ENCODE results near the gene DCPS.

DCPS gene

DNA sequence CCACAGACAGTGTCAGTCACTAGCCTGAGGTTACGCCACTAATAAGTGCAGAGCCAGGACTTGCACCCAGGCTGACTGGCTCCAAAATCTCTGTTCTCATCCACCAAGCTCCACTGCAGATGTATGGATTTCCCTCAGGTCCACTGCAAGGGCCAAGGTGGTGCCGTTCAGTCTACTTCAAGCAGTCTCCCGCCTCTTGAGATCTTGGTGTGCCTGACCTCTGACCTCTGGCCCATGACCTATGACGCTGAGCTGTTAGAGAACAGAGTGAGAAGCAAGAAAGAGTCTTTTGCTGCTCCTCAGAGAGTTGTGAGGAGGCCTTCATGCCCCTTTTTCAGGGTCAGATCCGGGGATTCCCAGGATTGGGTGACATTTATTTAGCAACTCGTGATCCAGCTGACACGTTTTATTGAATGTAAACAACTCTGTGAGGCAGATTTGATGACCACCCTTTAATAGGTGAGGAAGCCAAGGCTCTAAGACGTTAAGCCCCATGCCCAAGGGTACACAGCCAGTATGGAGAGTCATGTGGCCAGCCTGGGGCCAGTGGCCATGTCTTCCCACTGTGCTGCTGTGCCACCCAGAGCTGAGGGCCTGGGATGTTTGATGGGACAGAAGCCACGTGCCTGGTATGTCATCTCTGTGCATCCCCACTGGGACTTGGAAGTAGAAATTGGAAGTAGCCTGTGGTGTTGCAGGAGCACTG is 25.2 kb downstream of the DCPS start:
- no peak for DNase-seq

DNA sequence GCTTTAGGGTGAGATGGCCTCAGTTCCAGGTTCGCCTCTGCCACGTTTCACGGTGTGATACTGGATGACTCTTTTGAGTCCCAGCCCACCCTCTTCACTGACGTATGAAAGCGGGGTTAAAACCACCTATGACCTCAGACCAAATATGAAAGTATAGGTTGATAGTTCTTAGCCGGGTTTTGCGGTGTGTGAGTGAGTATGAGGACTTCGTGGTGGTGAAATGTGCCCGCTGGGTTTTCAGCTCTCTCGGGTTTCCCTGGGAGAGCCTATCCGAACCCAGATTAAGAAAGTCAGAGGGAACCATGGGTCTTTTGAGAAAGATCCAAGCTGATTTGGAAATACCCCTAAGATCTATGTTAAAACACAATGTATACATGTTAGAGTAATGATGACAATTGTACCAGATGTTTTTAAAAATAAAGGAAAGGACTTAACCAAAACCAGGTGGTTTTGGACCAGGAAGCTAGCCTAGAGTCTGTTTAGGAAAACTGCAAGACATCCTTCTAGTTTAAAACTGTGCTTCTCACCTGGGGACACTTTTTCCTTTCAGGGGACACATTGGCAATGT is 25.9 kb downstream of the DCPS start:
- no peak for DNase-seq

DNA sequence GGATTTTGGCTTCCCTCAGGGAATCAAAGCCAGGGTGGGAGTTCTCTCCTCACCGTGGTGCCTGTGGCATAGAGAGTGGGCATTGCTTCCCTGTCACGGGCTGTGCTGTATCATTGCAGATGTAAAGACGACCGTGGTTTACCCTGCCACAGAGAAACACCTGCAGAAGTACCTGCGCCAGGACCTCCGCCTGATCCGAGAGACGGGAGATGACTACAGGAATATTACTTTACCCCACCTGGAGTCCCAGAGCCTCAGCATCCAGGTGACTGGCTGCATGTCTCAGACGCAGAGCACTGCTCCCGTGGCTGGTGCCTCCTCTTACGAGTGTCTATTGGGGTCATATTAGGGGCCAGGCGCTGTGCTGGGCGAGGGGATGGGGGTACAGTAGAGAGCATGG is 27.4 kb downstream of the DCPS start:
- DNase-seq = no peak

DNA sequence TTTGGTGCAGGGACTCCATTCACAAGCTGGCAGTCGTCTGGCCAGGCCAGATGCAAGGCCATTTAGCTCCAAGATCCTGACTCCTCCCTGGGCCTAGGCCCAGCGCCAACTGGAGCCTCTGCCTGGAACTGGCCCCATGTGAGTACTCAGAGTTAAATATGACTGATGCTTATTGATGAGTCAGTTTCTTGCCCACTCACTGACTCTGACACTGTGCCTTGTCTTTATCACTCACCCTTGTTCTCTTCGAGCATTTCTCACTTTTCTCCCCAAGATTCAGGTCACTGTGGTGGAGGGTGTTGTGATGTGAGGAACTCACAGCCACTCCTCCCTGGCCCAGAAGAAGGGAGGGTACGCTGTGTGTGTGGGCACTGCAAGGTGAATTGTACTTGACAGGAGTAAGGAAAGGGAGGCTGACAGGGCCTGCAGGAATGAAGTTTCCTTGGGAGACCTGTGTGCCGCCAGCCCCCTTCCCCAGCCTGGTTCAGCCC is 28.4 kb downstream of the DCPS start:
- no peak for DNase-seq

DNA sequence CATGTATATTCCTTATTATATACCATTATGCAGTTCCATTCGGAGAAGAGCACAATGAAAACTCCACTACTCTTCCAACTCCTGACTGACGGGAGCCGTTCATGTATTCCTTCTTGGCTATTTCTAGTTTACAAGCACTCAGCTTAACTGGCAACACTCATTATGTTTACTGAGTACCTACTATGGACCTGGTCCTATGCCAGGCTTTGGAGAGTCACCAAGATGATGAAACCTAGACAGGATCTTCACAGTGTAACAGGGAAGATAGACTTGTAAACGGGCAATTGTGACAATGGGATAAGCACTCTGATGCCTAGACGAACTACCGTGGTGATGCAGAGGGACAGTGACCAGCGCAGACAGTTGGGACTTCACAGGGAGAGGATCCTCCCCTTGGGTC is 29.3 kb downstream of the DCPS start:
- no peak for DNase-seq

DNA sequence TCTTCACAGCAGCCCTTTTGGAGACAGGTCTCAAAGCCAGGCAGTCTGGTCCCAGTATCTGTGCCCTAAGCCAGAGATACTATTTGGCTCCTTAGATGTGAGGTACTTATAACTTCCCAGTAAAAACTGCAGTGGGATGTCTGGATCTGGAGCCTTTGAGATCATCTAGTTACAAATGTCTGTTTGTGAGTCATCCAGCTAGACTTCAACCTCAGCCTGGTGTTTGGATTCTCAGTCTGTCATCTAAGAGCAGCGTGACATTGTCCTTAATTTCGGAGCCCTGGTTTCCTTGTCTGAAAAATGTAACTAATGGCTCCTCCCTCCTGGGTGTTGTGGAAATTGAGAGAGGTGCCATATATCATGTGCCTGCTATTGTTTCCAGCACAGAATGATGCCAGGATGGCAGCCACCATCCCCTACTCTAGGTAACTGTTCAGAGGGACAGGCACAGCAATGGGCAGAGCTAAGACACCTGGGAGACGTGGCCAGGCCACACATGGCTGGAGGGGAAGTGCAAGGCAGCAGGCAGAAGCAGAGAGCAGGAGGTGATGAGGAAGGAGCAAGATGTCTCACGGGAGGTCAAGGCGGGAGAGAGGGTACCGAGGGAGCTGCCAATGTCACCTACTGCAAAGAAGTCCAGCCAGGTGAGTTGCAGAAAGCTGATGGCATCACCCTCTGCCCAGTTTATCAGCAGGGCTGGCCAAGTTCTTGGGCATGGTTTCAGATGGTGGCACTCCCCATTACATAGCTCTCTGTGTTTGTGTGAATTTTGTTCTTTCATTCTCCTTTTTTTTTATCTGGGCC is 31.0 kb downstream of the DCPS start:
- DNase-seq = no peak

DNA sequence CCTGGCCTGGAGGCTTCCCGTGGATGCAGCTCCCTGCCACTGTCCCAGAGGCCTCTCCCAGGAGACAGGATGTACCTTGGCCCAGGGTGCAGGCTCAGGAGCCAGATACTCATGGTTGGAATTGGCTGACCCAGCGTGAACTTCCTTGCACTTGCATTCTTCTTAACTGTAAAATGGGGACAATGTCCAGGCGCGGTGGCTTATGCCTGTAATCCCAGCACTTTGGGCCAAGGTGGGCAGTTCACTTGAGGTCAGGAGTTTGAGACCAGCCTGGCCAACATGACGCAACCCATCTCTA is 31.6 kb downstream of the DCPS start:
- DNase-seq = no peak

DNA sequence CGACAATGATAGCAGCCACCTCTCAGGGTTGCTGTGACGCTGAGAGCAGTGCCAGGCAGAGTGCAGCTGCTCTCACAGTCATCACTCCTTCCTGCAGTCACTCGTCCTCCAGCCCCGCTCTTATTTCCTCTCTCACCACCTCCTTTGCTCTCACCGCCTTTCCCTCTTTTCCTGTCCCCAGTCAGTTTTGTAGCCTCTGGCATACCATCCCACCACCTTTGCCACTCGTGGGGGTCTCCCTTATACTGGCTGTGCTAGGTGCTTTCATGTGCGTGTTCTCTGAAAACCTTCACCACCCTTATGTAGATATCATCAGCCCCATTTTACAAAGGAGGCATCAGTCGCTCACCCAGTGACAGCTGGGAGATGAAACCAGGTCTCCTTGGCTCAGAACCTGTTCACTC is 32.3 kb downstream of the DCPS start:
- DNase-seq = no peak

DNA sequence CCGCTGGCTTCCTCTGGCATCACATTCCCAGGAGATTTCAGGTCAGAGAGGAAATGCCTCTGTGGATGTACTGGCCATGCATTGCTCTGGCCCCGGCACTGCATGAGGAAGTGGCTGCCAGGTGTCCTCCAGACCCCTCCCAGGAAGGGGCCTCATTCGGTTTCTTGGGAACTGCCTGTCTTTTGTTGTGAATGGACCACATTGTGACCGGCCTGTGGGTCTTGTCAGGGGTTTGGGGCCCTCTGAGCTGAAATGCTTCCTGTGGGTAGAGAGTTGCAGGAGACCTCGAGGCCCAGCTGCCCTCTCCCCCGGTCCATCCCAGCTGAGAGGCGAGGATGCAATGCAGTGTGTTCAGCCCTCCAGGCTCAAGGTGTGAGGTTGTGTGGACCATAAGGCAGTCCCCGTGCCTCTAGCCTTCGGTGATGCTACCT is 32.8 kb downstream of the DCPS start:
- no peak for DNase-seq

DNA sequence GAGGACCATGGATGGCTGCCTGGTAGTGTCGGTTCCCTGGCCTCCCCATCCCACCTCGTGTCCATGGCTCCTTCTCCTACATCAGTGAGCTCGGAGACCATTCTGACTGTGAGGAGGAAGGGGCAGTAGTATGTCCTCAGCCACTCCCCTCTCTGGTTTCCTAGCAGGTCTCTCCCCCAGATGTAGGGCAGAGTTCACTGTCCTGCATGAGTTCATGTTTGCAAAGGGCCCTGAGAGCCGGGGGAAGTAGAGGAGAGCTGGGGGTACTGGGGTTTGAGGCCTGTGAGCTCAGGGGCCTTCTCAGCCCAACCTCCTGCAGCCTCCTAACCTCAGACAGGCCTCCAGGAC is 33.2 kb downstream of the DCPS start:
- DNase-seq = no peak

DNA sequence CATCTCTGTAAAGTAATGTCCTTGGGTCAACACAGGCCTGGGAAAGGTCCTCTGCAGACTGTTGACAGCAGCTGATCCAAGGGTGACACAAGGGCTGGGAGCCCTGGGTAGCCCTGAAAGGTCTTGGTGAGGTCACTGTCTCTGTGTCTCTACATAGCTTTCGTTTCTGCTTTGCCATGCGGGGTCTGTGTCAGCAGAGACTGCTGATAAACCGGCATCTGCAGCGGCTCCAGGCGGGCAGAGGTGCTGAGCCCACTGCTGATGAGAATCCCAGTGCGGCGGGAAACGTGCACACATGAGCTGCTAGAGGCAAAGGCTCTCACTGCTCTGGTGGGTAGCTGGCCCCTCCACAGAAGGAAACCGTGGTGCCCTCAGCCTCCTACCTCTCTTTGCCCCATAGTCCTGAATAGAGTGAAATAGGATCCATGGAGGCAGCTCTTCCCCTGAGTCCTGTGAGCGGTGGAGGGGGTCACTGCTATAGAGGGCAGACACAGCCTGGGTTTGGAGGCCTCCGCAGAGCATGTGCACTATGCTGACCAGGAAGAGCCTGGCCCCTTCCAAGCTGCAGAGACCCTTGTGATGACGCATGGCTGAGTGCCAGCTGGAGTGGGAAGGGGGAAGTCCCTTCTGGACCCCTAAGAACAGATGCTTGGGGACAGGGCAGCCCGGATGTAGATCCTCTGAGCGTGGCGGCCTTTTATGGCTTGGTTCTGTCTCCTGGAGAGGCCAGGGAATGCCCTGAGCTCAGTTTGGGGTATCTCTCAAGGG is 33.8 kb downstream of the DCPS start:
- no peak for DNase-seq

DNA sequence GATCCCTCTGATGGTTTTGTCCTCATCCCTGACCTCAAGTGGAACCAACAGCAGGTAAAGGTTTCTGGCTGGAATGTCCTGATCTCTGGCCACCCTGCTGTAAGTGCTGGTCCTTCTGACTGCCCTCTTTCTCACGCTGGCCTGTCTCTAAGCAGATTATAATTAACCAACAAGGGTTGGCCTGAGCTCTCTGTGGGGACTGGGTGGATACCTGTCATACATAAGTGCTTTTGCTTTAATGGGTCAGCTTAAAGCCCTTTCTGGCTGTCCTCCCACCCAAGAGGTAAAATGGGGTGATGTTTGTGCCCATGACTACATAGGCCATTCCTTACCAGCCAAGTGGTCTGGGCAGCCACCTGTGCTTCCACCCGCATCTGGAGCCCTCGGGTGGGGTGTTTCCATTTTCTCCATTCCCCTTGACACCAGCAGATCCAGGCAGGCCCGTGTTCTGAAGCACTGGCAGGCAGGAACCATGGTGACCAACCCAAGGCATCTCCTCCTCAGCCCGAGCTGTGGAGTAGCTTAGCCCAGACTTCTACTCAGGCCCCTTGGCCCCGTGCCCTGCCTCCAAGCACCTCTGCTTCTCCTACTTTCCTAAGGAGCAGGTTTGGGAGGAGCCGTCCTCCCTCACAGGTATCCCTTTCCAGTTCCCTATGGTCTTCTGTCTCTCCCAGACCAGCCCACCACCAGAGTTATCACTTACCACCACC is 34.6 kb downstream of the DCPS start:
- DNase-seq = no peak

DNA sequence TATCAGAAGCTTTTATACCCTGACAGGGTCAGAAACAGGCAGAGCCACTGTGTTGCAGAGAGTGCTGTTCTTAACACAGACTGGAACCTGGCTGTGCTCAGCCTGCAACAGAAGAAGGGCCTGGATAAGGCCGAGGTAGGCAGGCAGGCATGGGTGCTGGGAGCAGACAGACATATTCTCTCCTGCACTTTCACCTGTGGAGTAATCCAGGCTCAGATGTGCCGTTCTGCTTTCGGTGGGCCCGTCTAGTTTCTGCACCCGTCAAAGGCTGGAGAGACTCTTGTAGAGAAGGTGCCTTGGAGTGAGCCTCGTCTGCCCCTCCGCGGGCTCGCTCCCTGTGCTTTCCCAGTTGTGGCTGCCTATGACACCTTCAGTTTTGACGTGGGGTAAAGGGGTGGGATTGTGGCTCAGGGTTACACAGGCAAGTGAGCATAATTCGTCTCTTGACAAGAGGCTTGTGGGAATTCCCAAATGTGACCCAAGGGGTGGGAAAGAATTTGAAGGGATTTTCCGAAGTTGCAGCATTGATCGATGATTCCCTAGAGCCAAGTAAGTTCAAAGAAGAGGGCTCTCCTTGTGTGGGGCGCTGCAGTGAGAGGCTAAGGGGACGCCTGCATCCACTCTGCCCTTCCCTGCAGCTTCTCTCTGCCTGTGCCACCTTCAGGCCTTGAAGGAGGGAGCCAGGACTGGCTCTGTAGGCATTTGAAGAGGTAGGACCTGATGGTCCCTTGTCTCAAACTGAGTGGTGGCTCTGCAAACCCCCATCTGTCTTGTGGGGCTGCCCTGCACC is 35.4 kb downstream of the DCPS start:
- DNase-seq = no peak

DNA sequence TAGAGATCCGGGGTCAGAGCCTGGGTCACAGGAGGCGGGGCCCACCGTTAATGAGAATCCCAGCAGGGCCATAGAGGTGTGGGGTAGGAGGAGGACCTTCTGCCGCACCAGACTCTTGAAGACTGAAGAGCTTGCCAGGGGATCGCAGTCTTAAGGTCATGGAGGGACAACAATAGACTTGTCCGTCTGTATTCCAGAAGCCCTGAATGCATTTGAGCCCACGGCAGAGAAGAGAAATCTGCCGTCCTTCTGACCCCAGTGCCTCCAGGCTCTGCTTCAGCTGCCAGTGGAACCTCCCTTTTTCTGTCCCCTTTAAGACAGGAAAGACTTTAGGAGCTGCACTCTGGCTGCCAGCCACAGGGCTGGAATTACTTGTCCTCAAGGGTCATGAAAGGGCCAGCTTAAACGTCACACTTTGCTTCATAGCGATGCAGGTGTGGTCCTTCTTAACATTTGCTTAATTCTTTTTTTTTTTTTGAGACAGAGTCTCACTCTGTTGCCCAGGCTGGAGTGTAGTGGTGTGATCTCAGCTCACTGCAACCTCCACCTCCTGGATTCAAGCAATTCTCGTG is 36.1 kb downstream of the DCPS start:
- DNase-seq = no peak

DNA sequence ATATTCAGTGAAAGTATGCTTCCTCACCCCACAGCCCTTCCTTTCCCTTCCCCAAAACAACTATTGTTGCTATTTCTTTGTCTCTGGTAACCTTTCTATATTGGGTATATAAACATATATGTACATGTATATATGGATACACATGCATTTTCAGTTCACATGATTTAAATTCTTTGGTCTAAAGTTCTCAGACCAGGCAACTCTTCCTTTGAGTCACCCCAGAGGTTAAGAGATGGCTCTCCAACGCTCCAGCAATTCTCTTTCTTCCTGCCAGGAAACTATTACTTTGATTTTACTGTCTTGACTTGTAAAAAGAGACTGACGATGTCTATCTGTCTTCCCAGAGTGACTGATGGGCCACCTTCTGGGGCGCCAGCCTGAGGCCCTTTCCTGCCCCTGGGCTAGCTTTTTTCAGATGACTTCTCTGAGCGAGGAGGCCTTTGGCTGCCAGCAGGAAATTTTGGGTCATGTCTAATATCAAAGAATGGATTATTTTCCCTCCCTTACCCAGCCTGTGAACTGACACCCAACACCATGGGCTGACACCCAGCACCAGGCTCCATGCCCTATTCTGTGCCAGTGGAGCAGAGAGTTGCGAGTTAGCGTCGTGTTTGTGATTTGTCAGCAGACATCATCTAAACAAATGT is 37.2 kb downstream of the DCPS start:
- no peak for DNase-seq

DNA sequence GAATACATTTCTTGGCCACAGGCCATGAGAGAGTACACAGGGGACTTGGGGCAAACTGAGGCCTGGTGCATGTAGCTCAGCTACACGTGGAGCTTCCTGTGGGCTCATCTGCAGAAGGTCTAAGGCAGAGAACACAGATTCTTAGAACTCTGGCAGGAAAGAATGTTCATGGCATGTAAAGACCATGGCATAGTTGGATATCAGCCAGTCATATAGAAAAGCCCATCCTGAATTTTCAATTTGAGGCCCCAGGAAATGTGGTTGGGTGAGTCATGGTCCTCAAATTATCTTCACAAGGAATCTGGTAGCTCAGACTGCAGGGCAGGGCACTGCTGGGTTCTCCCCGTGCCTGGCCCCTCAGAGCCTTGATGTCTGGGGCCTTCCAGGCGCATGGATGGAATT is 37.9 kb downstream of the DCPS start:
- no peak for DNase-seq

DNA sequence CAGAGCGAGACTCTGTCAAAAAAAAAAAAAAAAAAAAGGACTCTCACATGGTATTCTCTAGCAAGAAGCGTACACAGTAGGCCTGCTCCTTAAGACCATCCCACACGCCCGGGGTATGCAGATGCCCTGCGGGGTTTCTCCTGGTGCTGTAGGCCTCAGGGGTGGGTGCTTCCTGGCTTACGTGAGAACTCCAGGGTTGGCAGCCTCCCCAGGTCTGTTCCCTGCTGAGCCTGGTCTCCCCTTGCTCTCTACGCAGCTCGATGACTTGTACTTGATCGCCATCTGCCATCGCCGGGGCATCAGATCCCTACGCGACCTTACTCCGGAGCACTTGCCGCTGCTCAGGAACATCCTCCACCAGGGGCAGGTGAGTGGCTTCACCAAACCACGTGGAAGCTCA is 39.2 kb downstream of the DCPS start:
- no peak for DNase-seq

DNA sequence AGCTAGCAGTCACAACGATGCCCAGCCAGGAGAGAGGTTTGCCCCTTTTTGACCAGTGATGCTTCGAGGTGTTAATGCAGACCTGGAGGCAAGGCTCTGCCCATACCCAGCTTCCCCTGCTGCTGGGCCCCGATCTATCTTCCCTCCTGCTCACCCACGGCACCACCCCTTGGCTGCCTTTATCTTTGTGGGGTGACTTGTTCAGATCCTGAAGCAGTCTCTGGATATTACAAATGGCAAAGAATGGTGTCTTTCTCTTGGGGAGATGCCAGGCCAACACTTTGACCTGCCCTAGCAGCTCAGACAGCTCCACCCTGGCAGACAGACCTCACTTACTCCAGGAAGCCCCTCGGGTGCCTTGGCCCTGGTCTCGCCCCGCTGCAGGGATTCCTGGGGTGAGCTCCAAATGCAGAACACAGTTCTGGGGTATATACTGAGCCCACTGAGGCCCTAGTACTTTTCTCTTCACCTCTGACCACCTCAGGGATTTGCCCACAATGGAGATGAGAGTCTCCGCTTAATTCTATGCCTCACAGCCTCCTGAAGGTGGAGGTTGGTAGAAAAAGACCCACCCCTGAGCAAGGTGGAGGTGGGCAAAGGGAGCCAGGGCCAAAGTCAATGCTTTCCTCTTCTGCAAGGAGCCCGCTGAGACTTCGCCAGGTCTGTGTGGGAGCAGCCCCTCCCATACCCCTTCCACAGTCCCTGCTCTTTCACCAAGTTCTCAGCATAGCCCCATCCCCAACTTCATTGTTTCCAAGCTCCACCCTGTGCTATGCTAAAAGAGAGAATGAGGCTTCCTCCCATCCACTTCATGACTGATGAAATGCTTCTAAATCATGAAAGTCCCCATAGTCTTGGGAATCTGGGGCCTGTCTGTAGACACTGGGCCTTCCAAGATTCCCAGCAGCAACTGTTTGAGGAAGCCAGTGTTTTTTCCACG is 40.6 kb downstream of the DCPS start:
- DNase-seq = no peak

DNA sequence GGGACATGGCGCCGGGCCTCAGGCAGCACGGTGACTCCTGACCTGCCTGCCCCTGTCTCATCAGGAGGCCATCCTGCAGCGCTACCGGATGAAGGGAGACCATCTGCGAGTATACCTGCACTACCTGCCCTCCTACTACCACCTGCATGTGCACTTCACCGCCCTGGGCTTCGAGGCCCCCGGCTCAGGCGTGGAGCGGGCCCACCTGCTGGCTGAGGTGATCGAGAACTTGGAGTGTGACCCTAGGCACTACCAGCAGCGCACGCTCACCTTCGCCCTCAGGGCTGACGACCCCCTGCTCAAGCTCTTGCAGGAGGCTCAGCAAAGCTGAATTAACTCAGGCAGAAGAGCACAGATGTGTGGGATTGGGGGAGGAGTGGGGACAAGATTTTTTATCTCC is 41.4 kb downstream of the DCPS start:
- DNase-seq = no peak

All from activated naive CD4-positive, alpha-beta T cell treated with anti-CD3 and anti-CD28 coated beads, Interleukin-2, amount 50 U/mL, for 16 hours (primary cell).